ENCODE data around the gene ANP32E.
A peak's percentile ranks its signal among the peaks of the same experiment; 100 is the strongest.
"Not testable (repeated sequence)": the region's sequence is repeated elsewhere in the genome, so short reads cannot be mapped to it uniquely, and the experiment has no call there.

Gene ANP32E

GRCh38 chr1:150235294-150235851, 539 bp downstream of the ANP32E start:
- H3K4me3 ChIP-seq (replicated peaks; ENCODE audit: low read depth, low read length) = peak overlapping the region; percentile 98
- DNase-seq (ENCODE audit: extremely low read depth, low read depth) = no peak
- TF ChIP-seq, protein P1, sequence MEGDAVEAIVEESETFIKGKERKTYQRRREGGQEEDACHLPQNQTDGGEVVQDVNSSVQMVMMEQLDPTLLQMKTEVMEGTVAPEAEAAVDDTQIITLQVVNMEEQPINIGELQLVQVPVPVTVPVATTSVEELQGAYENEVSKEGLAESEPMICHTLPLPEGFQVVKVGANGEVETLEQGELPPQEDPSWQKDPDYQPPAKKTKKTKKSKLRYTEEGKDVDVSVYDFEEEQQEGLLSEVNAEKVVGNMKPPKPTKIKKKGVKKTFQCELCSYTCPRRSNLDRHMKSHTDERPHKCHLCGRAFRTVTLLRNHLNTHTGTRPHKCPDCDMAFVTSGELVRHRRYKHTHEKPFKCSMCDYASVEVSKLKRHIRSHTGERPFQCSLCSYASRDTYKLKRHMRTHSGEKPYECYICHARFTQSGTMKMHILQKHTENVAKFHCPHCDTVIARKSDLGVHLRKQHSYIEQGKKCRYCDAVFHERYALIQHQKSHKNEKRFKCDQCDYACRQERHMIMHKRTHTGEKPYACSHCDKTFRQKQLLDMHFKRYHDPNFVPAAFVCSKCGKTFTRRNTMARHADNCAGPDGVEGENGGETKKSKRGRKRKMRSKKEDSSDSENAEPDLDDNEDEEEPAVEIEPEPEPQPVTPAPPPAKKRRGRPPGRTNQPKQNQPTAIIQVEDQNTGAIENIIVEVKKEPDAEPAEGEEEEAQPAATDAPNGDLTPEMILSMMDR (IDR thresholded peaks at IDR 0.05; ENCODE audit: low read depth, low read length, missing control alignments) = no peak

- TF ChIP-seq, protein P1 (IDR thresholded peaks at IDR 0.05; ENCODE audit: low read depth, low read length, missing control alignments) = no peak
- peak overlapping the region; percentile 98 for H3K4me3 ChIP-seq (replicated peaks; ENCODE audit: low read depth, low read length)
- DNase-seq (ENCODE audit: extremely low read depth, low read depth) = no peak
Measured at GRCh38 chr1:150234566-150235293, 1.2 kb downstream of the ANP32E start.

DNA sequence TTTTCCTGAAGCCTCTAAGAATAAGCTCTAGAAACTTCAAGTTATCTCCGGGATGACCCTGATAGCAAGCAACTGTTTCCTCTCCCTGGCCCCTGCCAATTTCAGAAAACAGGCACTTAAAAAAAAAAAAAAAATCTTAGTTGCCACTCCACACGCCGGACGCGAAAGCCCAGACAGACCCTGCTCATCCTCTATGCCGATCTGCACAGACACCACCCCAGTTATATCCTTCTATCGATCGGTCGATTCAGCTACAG, 1.7 kb downstream of the ANP32E start:
- H3K4me3 ChIP-seq (replicated peaks; ENCODE audit: low read depth, low read length) = peak overlapping the region; percentile 98
- no peak for DNase-seq (ENCODE audit: extremely low read depth, low read depth)
- TF ChIP-seq, protein P1 (IDR thresholded peaks at IDR 0.05; ENCODE audit: low read depth, low read length, missing control alignments) = no peak

DNA sequence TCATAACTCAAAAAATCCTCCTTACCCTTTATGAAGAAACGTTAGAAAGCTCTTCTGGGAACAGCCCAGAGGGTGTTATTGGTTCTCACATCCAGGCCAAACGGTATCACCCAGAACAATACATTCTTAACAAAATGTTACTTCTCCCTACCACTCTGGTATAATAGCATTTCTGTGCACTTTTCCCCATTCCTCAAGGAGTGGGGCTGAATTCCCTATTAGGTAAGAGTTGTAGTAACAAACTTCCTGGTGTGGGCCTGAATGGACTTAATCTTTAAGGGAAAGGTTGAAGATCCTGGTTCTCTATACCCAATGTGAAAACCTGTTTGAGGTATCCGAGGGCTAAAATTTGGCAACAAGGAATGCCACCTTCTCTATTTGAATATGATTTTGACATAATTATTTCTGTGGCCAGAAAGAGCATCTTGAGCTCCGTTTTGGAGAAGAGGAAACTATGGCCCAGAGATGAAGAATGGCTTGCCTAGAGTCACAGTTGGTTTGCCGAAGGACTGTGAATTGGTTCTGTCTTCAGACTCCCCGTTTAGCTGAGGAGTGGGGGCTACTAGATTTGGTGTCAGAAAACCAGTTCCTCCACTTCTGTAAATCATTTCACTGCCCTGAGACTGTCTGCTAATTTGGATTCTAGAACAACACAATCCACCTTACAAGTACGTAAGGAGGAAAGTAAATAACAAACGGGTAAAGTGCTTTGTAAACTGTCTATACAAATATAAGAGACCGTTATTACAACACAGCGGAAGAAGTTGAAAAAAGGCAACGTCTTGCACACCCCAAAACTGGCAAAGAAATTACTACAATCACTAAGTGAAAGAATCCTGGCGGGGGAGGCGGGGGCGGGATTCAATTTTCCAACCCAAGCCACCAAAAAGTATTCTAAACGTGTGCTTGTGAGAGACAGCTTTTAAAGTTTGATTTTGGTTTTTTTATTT, 2.3 kb downstream of the ANP32E start:
- H3K4me3 ChIP-seq (replicated peaks; ENCODE audit: low read depth, low read length) = peak overlapping the region; percentile 98
- TF ChIP-seq, protein P1 (IDR thresholded peaks at IDR 0.05; ENCODE audit: low read depth, low read length, missing control alignments) = no peak
- no peak for DNase-seq (ENCODE audit: extremely low read depth, low read depth)

GRCh38 chr1:150232921-150233320, 3.0 kb downstream of the ANP32E start:
- not testable (repeated sequence) for H3K4me3 ChIP-seq (replicated peaks; ENCODE audit: low read depth, low read length); DNase-seq (ENCODE audit: extremely low read depth, low read depth)

GRCh38 chr1:150228246-150228645, 7.7 kb downstream of the ANP32E start:
- not testable (repeated sequence) for H3K4me3 ChIP-seq (replicated peaks; ENCODE audit: low read depth, low read length); DNase-seq (ENCODE audit: extremely low read depth, low read depth)

DNA sequence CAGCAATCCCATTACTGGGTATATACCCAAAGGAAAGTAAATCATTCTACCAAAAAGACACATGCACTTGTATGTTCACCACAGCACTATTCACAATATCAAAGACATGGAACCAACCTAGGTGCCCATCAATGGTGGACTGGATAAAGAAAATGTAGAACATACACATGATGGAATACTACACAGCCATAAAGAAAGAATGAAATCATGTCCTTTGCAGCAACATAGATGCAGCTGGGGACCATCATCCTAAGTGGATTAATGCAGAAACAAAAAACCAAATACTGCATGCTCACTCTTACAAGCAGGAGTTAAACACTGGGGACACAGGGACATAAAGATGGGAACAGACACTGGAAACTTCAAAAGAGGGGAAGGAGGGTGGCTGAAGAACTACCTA, 8.7 kb downstream of the ANP32E start:
- DNase-seq (ENCODE audit: extremely low read depth, low read depth) = no peak
- TF ChIP-seq, protein P1 (IDR thresholded peaks at IDR 0.05; ENCODE audit: low read depth, low read length, missing control alignments) = no peak
- H3K4me3 ChIP-seq (replicated peaks; ENCODE audit: low read depth, low read length) = no peak overlapping the region
